Activated CD8-positive, alpha-beta memory T cell treated with anti-CD3 and anti-CD28 coated beads for 36 hours (primary cell): ENCODE measurements around the gene JAM3. TPM values are rescaled to one million over a fixed set of nuclear protein-coding genes. Genes with fewer than 3 reads are reported as not detected.

Experiments used
- total RNA-seq, 2 experiments: library from RNA; stranded (reverse); gene quantifications; one replicate each; pipeline ENCODE4 v1.2.3, GENCODE V29; 2021

Gene JAM3
- total RNA-seq, 2 experiments from 2014 or later, result 14.6 to 15.0 TPM

Other genes starting within 250 kb of the JAM3 start
- gene SPATA19, start 223.6 kb upstream of the JAM3 start, total RNA-seq, result not detected
- 10 to 100 TPM; 20.0 to 23.1 TPM for gene IGSF9B, start 112.1 kb upstream of the JAM3 start, total RNA-seq
- gene NCAPD3, start 154.9 kb downstream of the JAM3 start, total RNA-seq, result 100 to 1,000 TPM in 1 of 2 experiments, 10 to 100 TPM in 1; 94.6 to 100 TPM
- gene VPS26B, start 155.6 kb downstream of the JAM3 start, total RNA-seq, result 10 to 100 TPM; 33.5 to 35.5 TPM
- 10 to 100 TPM; 66.4 to 73.2 TPM for gene THYN1, start 184.3 kb downstream of the JAM3 start, total RNA-seq
- gene ACAD8, start 184.5 kb downstream of the JAM3 start, total RNA-seq, result 10 to 100 TPM; 26.5 to 26.9 TPM
- gene GLB1L3, start 207.3 kb downstream of the JAM3 start, total RNA-seq, result 1 to 10 TPM; 4.7 to 4.8 TPM